ENCODE results near the gene GLMP. TPM values are rescaled to one million over a fixed set of nuclear protein-coding genes. Genes with fewer than 3 reads are reported as not detected.

Gene GLMP
- total and polyA plus RNA-seq, 2 of the 13 experiments (the other 11 are each of a cell fraction or from before 2014, with no cell fraction given), result 44.6 to 75.8 TPM

GRCh38 chr1:156338180-156338976 lies 42.9 kb upstream of the GLMP start, which contains the start of the genes CCT3 and TSACC (continued):
- TF ChIP-seq ZNF672 (CRISPR knock-in tag; IDR thresholded peaks at IDR 0.05) (no peak), MXD3 (CRISPR knock-in tag; IDR thresholded peaks at IDR 0.05) (no peak; the same call in 1 of the 2 replicates), ZNF354B (CRISPR knock-in tag; IDR thresholded peaks at IDR 0.05) (no peak), ZNF432 (CRISPR knock-in tag; IDR thresholded peaks at IDR 0.05; ENCODE audit: borderline replicate concordance) (no peak), ZNF142 (CRISPR knock-in tag; IDR thresholded peaks at IDR 0.05) (no peak), XBP1 (CRISPR knock-in tag; IDR thresholded peaks at IDR 0.05) (no peak), PAWR (CRISPR knock-in tag; IDR thresholded peaks at IDR 0.05; ENCODE audit: borderline replicate concordance) (no peak), ZNF543 (CRISPR knock-in tag; IDR thresholded peaks at IDR 0.05) (no peak; the same call in 1 of the 2 replicates), ZSCAN29 (CRISPR knock-in tag; conservative IDR thresholded peaks at IDR 0.05) (0 out of 2 replicates have a peak, but pooled peaks have one; percentile 35)
- TF ChIP-seq, protein P1, sequence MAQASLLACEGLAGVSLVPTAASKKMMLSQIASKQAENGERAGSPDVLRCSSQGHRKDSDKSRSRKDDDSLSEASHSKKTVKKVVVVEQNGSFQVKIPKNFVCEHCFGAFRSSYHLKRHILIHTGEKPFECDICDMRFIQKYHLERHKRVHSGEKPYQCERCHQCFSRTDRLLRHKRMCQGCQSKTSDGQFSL (CRISPR knock-in tag; IDR thresholded peaks at IDR 0.05), result no peak
- TF ChIP-seq, protein P2, sequence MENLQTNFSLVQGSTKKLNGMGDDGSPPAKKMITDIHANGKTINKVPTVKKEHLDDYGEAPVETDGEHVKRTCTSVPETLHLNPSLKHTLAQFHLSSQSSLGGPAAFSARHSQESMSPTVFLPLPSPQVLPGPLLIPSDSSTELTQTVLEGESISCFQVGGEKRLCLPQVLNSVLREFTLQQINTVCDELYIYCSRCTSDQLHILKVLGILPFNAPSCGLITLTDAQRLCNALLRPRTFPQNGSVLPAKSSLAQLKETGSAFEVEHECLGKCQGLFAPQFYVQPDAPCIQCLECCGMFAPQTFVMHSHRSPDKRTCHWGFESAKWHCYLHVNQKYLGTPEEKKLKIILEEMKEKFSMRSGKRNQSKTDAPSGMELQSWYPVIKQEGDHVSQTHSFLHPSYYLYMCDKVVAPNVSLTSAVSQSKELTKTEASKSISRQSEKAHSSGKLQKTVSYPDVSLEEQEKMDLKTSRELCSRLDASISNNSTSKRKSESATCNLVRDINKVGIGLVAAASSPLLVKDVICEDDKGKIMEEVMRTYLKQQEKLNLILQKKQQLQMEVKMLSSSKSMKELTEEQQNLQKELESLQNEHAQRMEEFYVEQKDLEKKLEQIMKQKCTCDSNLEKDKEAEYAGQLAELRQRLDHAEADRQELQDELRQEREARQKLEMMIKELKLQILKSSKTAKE (CRISPR knock-in tag; IDR thresholded peaks at IDR 0.05; ENCODE audit: borderline replicate concordance), result no peak
- TF ChIP-seq, protein P3, sequence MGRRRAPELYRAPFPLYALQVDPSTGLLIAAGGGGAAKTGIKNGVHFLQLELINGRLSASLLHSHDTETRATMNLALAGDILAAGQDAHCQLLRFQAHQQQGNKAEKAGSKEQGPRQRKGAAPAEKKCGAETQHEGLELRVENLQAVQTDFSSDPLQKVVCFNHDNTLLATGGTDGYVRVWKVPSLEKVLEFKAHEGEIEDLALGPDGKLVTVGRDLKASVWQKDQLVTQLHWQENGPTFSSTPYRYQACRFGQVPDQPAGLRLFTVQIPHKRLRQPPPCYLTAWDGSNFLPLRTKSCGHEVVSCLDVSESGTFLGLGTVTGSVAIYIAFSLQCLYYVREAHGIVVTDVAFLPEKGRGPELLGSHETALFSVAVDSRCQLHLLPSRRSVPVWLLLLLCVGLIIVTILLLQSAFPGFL (CRISPR knock-in tag; IDR thresholded peaks at IDR 0.05), result no peak
- TF ChIP-seq, protein P4, sequence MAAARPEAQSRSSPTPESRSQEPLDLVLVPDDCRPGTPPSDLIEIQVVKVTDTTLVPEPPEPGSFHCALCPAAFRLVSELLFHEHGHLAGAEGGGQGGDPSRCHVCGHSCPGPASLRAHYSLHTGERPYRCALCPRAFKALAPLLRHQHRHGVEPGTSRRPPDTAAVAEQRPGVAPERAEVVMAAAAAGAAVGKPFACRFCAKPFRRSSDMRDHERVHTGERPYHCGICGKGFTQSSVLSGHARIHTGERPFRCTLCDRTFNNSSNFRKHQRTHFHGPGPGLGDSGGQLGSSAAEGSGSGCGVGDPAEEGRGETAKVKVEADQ (CRISPR knock-in tag; IDR thresholded peaks at IDR 0.05; ENCODE audit: borderline replicate concordance), result no peak
- TF ChIP-seq, protein P5, sequence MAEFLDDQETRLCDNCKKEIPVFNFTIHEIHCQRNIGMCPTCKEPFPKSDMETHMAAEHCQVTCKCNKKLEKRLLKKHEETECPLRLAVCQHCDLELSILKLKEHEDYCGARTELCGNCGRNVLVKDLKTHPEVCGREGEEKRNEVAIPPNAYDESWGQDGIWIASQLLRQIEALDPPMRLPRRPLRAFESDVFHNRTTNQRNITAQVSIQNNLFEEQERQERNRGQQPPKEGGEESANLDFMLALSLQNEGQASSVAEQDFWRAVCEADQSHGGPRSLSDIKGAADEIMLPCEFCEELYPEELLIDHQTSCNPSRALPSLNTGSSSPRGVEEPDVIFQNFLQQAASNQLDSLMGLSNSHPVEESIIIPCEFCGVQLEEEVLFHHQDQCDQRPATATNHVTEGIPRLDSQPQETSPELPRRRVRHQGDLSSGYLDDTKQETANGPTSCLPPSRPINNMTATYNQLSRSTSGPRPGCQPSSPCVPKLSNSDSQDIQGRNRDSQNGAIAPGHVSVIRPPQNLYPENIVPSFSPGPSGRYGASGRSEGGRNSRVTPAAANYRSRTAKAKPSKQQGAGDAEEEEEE (CRISPR knock-in tag; IDR thresholded peaks at IDR 0.05; ENCODE audit: borderline replicate concordance), result no peak
